LHCN-M2 (cell line): Measurements from ENCODE around the gene GAPVD1. TPM values are rescaled to one million over a fixed set of nuclear protein-coding genes. Genes with fewer than 3 reads are reported as not detected.
"Not testable (repeated sequence)": the region's sequence is repeated elsewhere in the genome, so short reads cannot be mapped to it uniquely, and the experiment has no call there.

Experiments used
- DNase-seq: peaks from one replicate; pipeline ENCODE4 v3.0.0-alpha.2; 2012; ENCODE audit warnings: low read depth
- polyA plus RNA-seq: library from polyadenylated mRNA; unstranded; fragments of >200 nt; gene quantifications from one replicate; pipeline ENCODE4 v1.2.1, GENCODE V29; 2012; ENCODE audit warnings: missing spikeins
- total RNA-seq: library from RNA; depleted of rRNA; stranded (reverse); fragments of >200 nt; gene quantifications from 2 replicates; pipeline ENCODE4 v1.2.3, GENCODE V29; 2014; rRNA removed

GAPVD1 gene, protein sequence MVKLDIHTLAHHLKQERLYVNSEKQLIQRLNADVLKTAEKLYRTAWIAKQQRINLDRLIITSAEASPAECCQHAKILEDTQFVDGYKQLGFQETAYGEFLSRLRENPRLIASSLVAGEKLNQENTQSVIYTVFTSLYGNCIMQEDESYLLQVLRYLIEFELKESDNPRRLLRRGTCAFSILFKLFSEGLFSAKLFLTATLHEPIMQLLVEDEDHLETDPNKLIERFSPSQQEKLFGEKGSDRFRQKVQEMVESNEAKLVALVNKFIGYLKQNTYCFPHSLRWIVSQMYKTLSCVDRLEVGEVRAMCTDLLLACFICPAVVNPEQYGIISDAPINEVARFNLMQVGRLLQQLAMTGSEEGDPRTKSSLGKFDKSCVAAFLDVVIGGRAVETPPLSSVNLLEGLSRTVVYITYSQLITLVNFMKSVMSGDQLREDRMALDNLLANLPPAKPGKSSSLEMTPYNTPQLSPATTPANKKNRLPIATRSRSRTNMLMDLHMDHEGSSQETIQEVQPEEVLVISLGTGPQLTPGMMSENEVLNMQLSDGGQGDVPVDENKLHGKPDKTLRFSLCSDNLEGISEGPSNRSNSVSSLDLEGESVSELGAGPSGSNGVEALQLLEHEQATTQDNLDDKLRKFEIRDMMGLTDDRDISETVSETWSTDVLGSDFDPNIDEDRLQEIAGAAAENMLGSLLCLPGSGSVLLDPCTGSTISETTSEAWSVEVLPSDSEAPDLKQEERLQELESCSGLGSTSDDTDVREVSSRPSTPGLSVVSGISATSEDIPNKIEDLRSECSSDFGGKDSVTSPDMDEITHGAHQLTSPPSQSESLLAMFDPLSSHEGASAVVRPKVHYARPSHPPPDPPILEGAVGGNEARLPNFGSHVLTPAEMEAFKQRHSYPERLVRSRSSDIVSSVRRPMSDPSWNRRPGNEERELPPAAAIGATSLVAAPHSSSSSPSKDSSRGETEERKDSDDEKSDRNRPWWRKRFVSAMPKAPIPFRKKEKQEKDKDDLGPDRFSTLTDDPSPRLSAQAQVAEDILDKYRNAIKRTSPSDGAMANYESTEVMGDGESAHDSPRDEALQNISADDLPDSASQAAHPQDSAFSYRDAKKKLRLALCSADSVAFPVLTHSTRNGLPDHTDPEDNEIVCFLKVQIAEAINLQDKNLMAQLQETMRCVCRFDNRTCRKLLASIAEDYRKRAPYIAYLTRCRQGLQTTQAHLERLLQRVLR (N-terminal part only)
- 28.5 and 29.9 TPM in 2 replicates for total RNA-seq
- 9.0 TPM for polyA plus RNA-seq

DNA sequence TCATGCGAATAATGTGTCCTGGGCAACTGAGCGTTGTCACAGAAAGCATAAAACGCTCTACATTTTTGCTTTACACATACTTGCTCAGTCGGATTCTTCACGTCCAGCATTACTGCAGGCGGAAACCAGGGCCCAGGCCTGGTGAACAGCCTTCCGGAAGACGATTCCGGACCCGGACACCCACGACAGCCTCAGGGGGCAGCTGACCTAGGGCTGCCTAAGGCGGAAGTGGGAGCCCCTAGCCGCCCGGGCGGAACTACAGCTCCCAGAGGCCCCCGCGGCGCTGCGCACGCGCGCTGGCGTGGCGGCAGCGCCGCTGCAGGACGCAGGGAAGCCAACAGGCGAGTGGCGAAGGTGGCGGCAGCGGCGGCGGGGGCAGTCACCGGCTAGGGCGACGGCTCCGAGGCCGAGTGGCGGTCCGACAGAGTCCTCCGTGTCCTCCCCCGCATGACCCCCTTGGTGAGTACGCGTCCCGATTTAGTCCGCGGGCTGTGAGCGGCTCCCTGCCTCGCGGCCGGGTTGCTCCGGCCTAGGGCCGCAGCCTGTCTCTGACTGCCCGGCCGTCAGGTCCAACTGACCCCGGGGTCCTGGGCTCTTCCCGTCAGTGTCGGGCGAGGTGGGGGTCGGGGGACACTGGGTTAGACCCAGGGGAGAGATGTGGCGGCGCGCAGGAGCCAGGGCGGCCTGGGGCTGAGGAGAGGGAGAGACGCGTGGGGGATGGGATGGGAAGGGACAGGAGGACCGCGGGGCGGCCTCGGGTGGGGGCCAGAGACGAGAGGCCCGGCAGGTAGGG, at the start of gene GAPVD1:
Gene GAPVD1 (plus strand): TSS at position 326 of the 793 bp plus-strand sequence. CDS start 37,096 bp downstream, outside the sequence.
- peak; percentile 89 for DNase-seq

DNA sequence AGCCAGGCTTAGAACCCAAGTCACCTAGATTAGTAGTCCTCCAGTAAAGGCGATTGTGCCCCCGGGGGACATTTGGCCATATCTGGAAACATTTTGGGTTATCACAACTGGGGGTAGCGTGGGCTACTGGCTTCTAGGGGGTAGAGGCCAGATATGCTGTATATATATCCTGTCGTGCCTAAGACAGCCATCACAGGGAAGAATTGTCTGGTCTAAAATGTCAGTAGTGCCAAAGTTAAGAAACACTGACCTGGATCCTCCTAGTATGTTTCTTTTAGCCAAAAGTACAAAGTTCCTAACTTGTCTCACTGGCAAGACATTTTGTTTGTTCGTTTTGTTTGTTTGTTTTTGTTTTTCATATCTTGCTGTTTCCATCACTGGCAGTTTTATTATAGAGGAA, 47.4 kb upstream of the GAPVD1 start:
- DNase-seq: no peak

DNA sequence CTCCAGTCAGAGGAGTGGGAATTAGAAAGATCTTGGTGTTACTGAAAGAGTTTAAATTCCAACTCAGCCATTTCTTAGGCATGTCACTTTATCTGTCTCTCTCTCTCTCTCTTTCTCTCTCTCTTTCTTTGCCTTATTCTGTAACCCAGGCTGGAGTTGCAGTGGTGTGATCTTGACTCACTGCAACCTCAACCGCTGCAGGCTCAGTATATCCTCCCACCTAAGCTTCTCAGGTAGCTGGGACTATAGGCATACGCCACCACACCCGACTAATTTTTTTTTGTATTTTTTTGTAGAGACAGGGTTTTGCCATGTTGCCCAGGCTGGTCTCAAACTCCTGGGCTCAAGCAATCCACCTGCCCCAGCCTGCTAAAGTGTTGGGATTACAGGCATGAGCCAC, 43.0 kb upstream of the GAPVD1 start:
- DNase-seq: no peak

DNA sequence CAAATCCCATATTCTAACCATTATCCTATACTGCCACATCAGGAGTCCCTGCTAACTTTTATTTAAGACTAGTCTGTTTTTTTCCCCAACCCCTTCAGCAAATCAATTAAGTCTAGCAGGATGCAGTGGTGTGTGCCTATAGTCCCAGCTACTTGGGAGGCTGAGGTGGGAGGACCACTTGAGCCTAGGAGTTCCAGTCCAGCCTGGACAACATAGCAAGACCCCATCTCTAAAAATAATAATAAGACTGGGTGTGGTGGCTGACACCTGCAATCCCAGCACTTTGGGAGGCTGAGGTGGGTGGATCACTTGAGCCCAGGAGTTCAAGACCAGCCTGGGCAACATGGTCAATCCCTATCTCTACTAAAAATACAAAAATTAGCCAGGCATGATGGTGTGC, 36.8 kb upstream of the GAPVD1 start:
- DNase-seq: not testable (repeated sequence)

DNA sequence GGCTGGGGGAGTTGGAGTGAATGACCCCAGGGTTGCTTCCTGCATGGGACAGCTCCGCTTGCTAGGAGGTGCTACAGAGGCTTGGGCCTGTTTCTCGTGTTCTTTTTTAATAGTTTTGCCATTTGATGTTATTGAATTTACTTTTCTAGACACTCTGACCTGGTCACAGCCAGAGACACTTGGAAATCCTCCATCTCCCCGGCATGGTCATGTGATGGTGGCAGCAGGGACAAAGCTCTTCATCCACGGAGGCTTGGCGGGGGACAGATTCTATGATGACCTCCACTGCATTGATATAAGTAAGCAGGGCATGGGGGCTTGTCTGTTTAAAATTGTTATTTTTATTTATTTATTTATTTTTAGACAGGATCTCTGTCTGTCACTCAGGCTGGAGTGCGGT, 33.9 kb upstream of the GAPVD1 start:
- no peak for DNase-seq

DNA sequence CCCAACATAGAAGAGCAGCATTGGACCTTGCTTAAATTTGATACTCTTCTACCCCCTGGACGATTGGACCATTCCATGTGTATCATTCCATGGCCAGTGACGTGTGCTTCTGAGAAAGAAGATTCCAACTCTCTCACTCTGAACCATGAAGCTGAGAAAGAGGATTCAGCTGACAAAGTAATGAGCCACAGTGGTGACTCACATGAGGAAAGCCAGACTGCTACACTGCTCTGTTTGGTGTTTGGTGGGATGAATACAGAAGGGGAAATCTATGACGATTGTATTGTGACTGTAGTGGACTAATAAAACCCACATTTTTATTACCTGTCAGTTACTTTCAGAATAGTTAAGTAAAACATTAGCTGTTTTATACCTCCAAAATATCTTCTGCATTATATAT, 27.9 kb upstream of the GAPVD1 start:
- peak; percentile 98 for DNase-seq

DNA sequence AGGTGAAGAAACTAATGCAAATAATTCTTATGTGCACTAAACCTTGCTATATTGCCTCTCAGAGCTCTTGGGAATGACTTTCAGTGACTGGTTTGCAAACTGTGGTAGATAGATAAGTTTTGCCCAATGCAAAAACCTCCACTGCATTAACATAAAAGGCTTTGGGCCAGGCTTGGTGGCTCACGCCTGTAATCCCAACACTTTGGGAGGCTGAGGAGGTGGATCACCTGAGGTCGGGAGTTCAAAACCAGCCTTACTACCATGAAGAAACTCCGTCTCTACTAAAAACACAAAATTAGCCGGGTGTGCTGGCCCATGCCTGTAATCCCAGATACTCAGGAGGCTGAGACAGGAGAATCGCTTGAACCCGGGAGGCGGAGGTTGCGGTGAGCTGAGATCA, 27.5 kb upstream of the GAPVD1 start:
- DNase-seq: not testable (repeated sequence)

DNA sequence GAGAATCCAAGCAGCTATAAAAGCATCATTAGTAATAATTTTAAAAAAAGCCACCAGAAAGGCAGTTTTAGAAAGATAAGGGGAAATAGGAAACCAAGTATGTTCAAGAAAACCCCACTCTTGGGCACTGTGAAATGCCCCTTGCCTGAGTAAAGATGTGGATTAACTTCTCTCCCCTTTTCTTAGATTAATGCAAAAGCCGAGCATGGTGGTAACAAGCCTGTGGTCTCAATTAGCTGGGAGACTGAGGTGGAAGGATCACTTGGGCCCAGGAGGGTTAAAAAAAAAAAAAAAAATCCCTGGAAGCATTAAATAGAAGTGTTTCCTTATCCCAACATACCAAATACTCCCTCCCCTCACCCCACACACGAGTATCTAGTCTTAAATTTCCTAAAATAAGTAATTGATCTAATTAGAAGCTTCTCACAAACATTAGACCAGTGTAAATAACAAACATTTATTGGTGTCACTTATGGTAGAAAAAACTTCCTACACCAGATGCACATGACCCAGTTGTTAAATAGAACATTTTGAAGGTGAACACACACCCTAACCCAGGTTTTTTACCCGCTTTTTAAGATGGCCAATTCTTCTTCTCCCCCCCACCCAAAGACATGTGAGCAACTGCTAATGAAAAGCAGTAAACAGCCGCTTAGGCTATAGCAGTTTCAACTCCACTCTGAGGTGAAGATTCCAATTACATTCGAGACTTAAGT, 25.7 kb upstream of the GAPVD1 start:
- no peak for DNase-seq

DNA sequence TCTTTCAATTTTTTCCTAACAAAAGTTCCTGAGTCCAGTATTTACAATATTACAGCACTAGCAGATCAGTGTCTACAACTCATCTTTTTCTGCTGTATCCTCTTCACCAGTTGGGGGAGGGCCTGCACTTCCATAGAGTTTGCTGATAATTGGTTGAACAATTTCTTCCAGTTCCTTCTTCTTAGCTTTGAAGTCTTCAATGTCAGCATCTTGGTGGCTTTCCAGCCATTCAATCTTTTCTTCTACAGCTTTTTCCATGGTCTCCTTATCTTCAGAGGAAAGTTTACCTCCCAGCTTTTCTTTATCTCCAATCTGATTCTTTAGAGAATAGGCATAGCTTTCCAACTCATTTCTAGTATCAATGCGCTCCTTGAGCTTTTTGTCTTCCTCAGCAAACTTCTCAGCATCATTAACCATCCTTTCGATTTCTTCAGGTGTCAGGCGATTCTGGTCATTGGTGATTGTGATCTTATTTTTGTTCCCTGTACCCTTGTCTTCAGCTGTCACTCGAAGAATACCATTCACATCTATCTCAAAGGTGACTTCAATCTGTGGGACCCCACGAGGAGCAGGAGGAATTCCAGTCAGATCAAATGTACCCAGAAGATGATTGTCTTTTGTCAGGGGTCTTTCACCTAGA, 25.0 kb upstream of the GAPVD1 start:
- DNase-seq: not testable (repeated sequence)

DNA sequence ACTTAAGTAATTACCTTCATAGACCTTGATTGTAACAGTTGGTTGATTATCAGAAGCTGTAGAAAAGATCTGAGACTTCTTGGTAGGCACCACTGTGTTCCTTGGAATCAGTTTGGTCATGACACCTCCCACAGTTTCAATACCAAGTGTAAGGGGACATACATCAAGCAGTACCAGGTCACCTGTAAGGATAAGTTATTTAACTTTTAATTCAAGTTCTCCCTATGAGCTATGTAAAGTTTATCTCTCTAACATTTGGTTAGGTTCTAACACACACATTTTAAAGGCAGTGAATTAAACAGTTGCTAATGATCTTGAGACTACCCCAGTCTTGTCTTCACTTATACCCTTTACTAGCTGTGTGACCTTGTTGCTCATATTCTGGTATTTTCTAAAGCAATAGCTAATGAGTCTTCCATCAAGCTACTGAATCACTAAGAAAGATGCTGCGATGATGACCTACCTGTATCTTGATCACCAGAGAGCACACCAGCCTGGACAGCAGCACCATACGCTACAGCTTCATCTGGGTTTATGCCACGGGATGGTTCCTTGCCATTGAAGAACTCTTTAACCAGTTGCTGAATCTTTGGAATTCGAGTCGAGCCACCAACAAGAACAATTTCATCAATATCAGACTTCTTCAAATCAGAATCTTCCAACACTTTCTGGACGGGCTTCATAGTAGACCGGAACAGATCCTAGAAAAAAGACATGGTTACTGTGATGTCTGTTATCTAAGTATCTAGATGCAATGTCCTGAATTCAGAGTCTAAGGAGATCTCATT, 23.3 kb upstream of the GAPVD1 start:
- DNase-seq: no peak

DNA sequence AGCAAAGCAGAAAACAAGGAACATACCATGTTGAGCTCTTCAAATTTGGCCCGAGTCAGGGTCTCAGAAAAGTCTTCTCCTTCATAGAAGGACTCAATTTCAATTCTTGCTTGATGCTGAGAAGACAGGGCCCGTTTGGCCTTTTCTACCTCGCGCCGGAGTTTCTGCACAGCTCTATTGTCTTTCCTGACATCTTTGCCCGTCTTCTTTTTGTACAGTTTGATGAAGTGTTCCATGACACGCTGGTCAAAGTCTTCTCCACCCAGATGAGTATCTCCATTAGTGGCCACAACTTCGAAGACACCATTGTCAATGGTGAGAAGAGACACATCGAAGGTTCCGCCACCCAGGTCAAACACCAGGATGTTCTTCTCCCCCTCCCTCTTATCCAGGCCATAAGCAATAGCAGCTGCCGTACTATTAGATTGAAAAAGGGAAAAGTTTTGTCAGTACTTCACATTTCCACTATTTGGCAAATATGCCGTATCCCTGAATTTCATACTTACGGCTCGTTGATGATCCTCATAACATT, 22.6 kb upstream of the GAPVD1 start:
- DNase-seq: no peak

DNA sequence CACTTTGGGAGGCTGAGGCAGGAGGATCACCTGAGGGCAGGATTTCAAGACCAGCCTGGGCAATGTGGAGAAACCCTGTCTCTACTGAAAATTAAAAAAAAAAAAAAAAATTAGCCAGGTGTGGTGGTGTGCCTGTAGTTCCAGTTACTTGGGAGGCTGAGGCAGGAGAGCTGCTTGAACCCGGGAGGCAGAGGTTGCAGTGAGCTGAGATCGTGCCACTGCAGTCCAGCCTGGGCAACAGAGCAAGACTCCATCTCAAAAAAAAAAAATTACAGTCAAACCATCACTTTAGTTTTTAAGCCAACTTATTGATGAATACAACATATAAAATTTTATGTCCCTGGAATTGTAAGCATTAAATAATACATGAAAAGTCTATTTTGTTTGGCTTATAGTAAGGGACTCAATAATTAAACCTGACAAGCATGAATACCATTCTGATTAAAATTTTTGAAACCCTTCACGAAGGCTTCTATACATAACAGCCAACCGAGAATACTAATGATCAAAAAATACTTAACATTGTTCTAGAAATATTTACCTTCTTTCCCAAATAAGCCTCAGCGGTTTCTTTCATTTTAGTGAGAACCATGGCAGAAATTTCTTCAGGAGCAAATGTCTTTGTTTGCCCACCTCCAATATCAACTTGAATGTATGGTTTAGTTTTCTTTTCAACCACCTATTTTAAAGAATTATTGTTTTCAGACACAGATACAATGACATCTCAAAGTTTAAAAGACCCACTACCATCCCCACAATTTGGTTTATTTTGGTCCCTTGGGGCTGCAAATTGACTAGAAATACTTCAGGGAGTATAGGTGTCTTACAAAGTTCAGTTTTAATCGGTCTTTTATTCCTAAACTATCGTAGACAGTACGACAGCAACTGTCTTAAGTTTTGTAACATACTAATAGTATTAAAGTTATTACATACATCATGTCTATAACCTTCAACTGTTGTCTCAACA, 21.7 kb upstream of the GAPVD1 start:
- DNase-seq: no peak

DNA sequence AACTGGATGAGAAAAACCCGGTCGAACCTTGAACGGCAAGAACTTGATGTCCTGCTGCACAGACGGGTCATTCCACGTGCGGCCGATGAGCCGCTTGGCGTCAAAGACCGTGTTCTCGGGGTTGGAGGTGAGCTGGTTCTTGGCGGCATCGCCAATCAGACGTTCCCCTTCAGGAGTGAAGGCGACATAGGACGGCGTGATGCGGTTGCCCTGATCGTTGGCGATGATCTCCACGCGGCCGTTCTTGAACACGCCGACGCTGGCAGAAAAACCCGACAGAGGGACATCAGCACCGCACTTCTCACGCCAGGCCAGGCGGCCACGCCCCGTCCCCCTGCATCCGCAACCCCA, 21.0 kb upstream of the GAPVD1 start:
- peak; percentile 23 for DNase-seq

DNA sequence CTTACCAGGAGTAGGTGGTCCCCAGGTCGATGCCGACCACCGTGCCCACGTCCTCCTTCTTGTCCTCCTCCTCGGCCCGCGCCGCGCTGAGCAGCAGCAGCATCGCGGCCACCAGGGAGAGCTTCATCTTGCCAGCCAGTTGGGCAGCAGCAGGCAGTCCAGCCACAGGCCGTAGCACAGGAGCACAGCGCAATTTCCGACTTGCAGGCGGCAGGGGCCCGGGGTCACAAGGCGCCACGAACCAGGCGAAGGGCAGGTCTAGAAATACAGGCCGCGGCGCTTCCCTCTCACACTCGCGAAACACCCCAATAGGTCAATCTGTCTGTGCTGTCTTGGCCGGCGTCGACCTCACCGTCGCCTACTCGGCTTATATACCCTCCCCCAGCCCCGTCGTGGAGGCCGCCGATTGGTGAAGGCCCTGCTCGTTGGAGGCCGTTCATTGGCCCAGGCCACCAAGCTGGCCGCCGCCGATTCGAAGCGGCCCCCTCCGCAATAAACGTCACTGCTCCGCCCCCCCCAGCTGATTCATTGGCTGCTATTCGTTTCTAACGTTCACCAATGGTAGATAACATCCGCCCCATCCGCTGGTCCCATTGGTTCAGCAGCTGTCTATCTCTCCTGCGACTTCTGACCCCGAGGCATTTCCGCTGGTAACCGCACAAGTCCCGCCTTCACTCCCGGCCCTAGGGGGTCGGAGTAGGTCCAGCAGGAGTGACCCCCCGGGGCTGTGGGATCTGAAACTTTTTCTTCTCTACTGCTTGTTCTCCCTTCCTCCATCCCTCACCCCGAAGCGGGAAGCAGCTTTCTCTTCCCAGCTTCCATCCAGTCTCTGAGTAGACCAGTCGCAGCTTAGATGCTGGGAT, 20.4 kb upstream of the GAPVD1 start, which contains the start of gene HSPA5:
Gene HSPA5 (minus strand): TSS at position 344 of the 863 bp plus-strand sequence. CDS start 217 bp downstream, at position 127.
- DNase-seq: peak; percentile 99

DNA sequence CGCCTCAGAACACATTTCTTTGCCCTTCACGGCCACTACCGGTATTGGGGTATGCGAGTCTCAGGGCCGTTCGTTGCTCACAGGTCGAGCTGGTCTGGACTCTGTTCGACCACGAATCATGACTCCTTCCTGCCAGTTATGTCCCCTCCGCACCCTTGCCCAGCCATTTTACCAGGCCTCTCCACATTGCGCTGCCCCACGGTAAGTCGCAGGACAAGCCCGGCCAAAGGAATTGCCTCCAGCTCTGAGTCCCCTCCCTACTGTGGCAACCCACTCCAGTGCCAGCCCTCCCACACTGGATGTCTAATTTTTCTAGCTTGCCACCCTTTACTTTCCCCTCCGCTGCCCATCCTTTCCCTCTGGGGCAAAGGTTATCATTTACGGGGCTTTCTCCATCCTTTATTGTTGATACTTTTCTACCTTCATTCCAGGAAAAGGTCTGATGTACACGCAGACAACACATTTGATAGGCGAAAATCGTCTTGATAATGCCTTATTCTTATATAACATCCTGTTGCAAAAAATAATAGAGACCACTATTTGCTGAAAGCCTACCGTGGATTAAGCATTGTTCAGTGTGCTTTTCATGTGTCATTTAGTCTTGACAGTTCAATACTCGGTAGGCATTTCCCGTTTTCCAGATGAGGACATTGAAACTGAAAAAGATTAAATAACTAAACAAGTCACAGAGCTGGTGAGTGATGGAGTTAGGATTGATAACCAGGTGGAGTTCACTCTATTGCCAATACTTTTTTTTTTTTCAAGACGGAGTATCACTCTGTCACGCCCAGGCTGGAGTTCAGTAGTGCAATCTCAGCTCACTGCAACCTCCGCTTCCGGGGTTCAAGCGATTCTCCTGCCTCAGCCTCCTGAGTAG, 19.5 kb upstream of the GAPVD1 start:
- DNase-seq: no peak
